HCT116 (cell line): ENCODE measurements around the gene ACER1. TPM values are rescaled to one million over a fixed set of nuclear protein-coding genes. Genes with fewer than 3 reads are reported as not detected.
"Not testable (repeated sequence)": the region's sequence is repeated elsewhere in the genome, so short reads cannot be mapped to it uniquely, and the experiment has no call there.

Experiments used
- ATAC-seq: fragments of 200-7000 bp; cut with Tn5 transposase; 2 replicates; pipeline ENCODE4 v1.9.1; 2020; ENCODE audit warnings: mild to moderate bottlenecking, moderate library complexity
- BruUV-seq: library from RNA; stranded (reverse); fragments of 400-500 nt; replicated peaks from 2 replicates; lab custom pipeline; 2021; lab: Mats Ljungman, UMichigan
- CTCF ChIA-PET: fragments of 300-600 bp; sonication (Branson Sonifier 250); formaldehyde crosslinking; loops from one replicate; lab custom pipeline; 2021; ENCODE audit warnings: antibody characterized with exemption; lab: Charles Lee
- POLR2A ChIA-PET: fragments of 300-600, 350-600 bp; sonication (Branson Sonifier 250); formaldehyde crosslinking; loops from one replicate; lab custom pipeline; 2021; ENCODE audit warnings: antibody characterized with exemption; lab: Charles Lee
- RAD21 ChIA-PET, 2 experiments: fragments of 300-600 bp; sonication (Branson Sonifier 250); formaldehyde crosslinking; loops; one replicate each; lab custom pipeline; 2023; ENCODE audit warnings: low total read pairs in 2 of 2; ENCODE audit not compliant: uncharacterized antibody in 2 of 2, unreplicated experiment in 2 of 2, low non-redundant PET in 1 of 2; lab: Charles Lee
- DNase-seq: peaks from one replicate; pipeline ENCODE4 v3.0.0-alpha.2; 2010; ENCODE audit warnings: low read depth, low spot score
- H2AFZ ChIP-seq: fragments of 200-600 bp; shearing (Covaris generic), sonication (generic); 2 replicates; pipeline ENCODE4 v1.6.1; 2017; ENCODE audit warnings: low read depth, mixed run types, mixed read lengths, antibody characterized with exemption, low read length; ENCODE audit not compliant: poor library complexity, severe bottlenecking
- H3K27ac ChIP-seq: 2 replicates; pipeline ENCODE4 v1.5.1; 2012; ENCODE audit warnings: low read depth, low read length
- H3K27me3 ChIP-seq: fragments of 200-600 bp; sonication (generic); 2 replicates; pipeline ENCODE4 v1.6.1; 2016; ENCODE audit warnings: mixed run types, low read length, mixed read lengths; ENCODE audit not compliant: insufficient read depth
- H3K36me3 ChIP-seq, 2 experiments: fragments of 200-500 bp in 1 of 2; fragments of 200-600 bp in 1 of 2; sonication (Bioruptor generic) in 1 of 2; sonication (generic) in 1 of 2; 2 replicates each; pipeline versions ENCODE4 v1.5.1 to v1.6.1; 2014 to 2016; ENCODE audit warnings: low read length in 2 of 2, inconsistent platforms in 1 of 2, mixed read lengths in 1 of 2, mixed run types in 1 of 2; ENCODE audit not compliant: insufficient read depth in 2 of 2, control insufficient read depth in 1 of 2
- H3K4me1 ChIP-seq, 2 experiments: fragments of 200-600 bp in 1 of 2; sonication (generic) in 1 of 2; 2 replicates each; pipeline versions ENCODE4 v1.5.1 to v1.6.1; 2012 to 2017; ENCODE audit warnings: low read length in 2 of 2, inconsistent platforms in 1 of 2, mild to moderate bottlenecking in 1 of 2, mixed read lengths in 1 of 2, mixed run types in 1 of 2, moderate library complexity in 1 of 2; ENCODE audit not compliant: insufficient read depth in 2 of 2, control insufficient read depth in 1 of 2
- H3K4me2 ChIP-seq: fragments of 200-600 bp; sonication (generic); 2 replicates; pipeline ENCODE4 v1.6.1; 2017; ENCODE audit warnings: mixed run types, low read length, mixed read lengths
- H3K4me3 ChIP-seq, 2 experiments: fragments of 200-600 bp in 1 of 2; sonication (generic) in 1 of 2; replicated peaks in 1 of 2; 2 replicates each; pipeline ENCODE4 v1.5.1; 2011 to 2016; ENCODE audit warnings: low read length in 2 of 2, control low read depth in 1 of 2, low read depth in 1 of 2, mild to moderate bottlenecking in 1 of 2, mixed read lengths in 1 of 2, mixed run types in 1 of 2
- H3K79me2 ChIP-seq: fragments of 200-600 bp; sonication (generic); 2 replicates; pipeline ENCODE4 v1.6.1; 2017; ENCODE audit warnings: mild to moderate bottlenecking, mixed run types, low read length, moderate library complexity, mixed read lengths; ENCODE audit not compliant: insufficient read depth
- H3K9ac ChIP-seq: fragments of 200-600 bp; sonication (generic); 2 replicates; pipeline ENCODE4 v1.6.1; 2016; ENCODE audit warnings: low read length, mixed read lengths
- H3K9me2 ChIP-seq: fragments of 200-600 bp; sonication (generic), shearing (Covaris generic); 2 replicates; pipeline ENCODE4 v1.6.1; 2017; ENCODE audit warnings: mixed run types, mild to moderate bottlenecking, moderate library complexity; ENCODE audit not compliant: insufficient read depth
- H3K9me3 ChIP-seq, 2 experiments: fragments of 200-500 bp in 1 of 2; fragments of 200-600 bp in 1 of 2; sonication (Bioruptor generic) in 1 of 2; sonication (generic) in 1 of 2; 2 replicates each; pipeline ENCODE4 v1.6.1; 2014 to 2017; ENCODE audit warnings: low read length in 2 of 2, mixed read lengths in 2 of 2, inconsistent platforms in 1 of 2, low read depth in 1 of 2, mild to moderate bottlenecking in 1 of 2, mixed run types in 1 of 2, moderate library complexity in 1 of 2; ENCODE audit not compliant: control insufficient read depth in 1 of 2, insufficient read depth in 1 of 2
- H4K20me1 ChIP-seq: fragments of 200-600 bp; sonication (generic), shearing (Covaris generic); 2 replicates; pipeline ENCODE4 v1.6.1; 2017; ENCODE audit warnings: mixed run types, mild to moderate bottlenecking, moderate library complexity; ENCODE audit not compliant: insufficient read depth
- ATF3 ChIP-seq: IDR thresholded peaks from 2 replicates; pipeline ENCODE4 v1.6.1; 2012
- EGR1 ChIP-seq: IDR thresholded peaks from 2 replicates; pipeline ENCODE4 v1.6.1; 2012; ENCODE audit warnings: low read depth
- EZH2phosphoT487 ChIP-seq: fragments of 200-600 bp; IDR thresholded peaks from 2 replicates; pipeline ENCODE4 v1.6.1; 2018; ENCODE audit warnings: antibody characterized with exemption, borderline replicate concordance
- FOSL1 ChIP-seq: IDR thresholded peaks from 2 replicates; pipeline ENCODE4 v1.6.1; 2012; ENCODE audit warnings: low read depth
- POLR2AphosphoS5 ChIP-seq: IDR thresholded peaks from 2 replicates; pipeline ENCODE4 v1.6.1; 2011; ENCODE audit warnings: mild to moderate bottlenecking, low read depth, low read length, moderate library complexity
- SP1 ChIP-seq: IDR thresholded peaks from 2 replicates; pipeline ENCODE4 v1.6.1; 2012; ENCODE audit warnings: low read depth
- TCF7L2 ChIP-seq: IDR thresholded peaks from 2 replicates; pipeline ENCODE4 v1.7.0; 2011; ENCODE audit warnings: borderline replicate concordance, inconsistent platforms; ENCODE audit not compliant: insufficient read depth, insufficient read length; ENCODE audit errors: extremely low read depth
- intact Hi-C: fragments of 100-400 bp; cut with micrococcal nuclease; formaldehyde crosslinking; loops from 2 replicates; pipeline ENCODE4 v1.10.0; 2022
- total RNA-seq: library from RNA; stranded (reverse); gene quantifications from one replicate; pipeline ENCODE4 v1.2.1, GENCODE V29; 2021; ENCODE audit not compliant: unreplicated experiment

ACER1 gene
- total RNA-seq, 1 experiment from 2014 or later: not detected

DNA sequence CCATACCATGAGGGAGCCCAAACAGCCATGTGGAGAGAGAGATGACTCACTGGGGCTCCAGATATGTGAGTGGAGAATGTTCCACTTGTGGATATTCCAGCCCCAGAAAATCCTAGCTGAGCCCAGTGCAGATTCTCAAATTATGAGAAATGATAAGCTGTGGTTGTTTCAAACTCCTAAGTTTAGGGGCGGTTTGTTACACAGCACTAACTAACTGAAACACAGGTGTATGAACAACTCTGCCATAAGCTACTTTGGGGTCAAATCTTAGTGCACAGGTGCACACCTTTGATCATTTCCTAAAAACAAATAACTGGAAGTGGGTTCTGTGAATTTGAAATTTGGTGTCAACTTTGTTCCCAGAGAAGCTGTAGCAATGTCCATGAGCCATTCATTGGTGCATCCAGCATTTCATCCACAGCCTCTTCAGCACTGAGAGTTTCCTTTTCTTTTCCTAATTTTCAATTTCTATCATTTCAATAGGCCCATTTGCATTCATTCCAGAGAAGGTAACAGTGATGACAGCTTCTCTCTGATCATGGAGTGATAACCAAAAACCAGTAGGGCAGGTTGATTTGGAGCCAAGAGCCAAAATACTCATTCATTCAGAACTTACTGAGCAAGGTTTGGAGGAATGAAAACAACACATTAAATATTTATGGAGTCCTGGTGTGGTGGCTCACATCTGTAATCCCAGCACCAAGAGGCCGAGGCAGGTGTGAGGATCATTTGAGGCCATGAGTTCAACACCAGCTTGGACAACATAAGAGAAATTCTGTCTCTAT, 19.2 kb upstream of the ACER1 start:
- Histone ChIP-seq H3K9me2 (no peaks in the 10 kb centered on the region), H3K27me3 (0 out of 2 replicates have a peak, but pooled peaks cover 4% of the 10 kb centered on the region), H3K9me3 (peaks cover 0 to 7% of the 10 kb centered on the region in 2 experiments; a peak in 1 of 4 replicates), H3K4me3 (no peak overlapping the region), H4K20me1 (no peaks in the 10 kb centered on the region), H3K4me2 (no peak overlapping the region), H3K36me3 (no peaks in the 10 kb centered on the region), H3K4me1 (no peaks in the 10 kb centered on the region; a peak in 1 of 4 replicates), H2AFZ (no peak overlapping the region), H3K9ac (no peak overlapping the region), H3K79me2 (no peaks in the 10 kb centered on the region), H3K27ac (no peak overlapping the region)
- intact Hi-C loops: loop anchor here (5.0 kb wide), 1 partner anchor 135 kb away; no protein-coding TSS in a partner anchor
- no peak for ATAC-seq
- ChIA-PET CTCF (no interaction called here), POLR2A (interaction anchor here (0.7 kb wide), 1 partner anchor 17 kb away, joined by 3 read pairs; no protein-coding TSS in a partner anchor), RAD21 (no interaction called here)
- no TSS peak for BruUV-seq
- no peak for DNase-seq
- no peak for TF ChIP-seq TCF7L2
- TF ChIP-seq, all 23 proteins: peak for 0

GRCh38 chr19:6350688-6351087, 17.3 kb upstream of the ACER1 start:
- no peak overlapping the region for H3K27ac ChIP-seq
- H3K4me3 ChIP-seq: no peak overlapping the region
- no peaks in the 10 kb centered on the region for H3K79me2 ChIP-seq
- ChIA-PET POLR2A (no interaction called here), RAD21 (no interaction called here), CTCF (no interaction called here)
- no peaks in the 10 kb centered on the region for H3K9me2 ChIP-seq
- H3K9ac ChIP-seq: no peak overlapping the region
- H3K36me3 ChIP-seq: no peaks in the 10 kb centered on the region
- TF ChIP-seq EZH2phosphoT487 (no peak), ATF3 (no peak), POLR2AphosphoS5 (no peak), FOSL1 (no peak), EGR1 (no peak), SP1 (no peak)
- intact Hi-C loops: loop anchor here (5.0 kb wide), 1 partner anchor 133 kb away; no protein-coding TSS in a partner anchor
- no peaks in the 10 kb centered on the region for H4K20me1 ChIP-seq
- 0 out of 2 replicates have a peak, but pooled peaks cover 4% of the 10 kb centered on the region for H3K27me3 ChIP-seq
- H3K9me3 ChIP-seq: peaks cover 0 to 7% of the 10 kb centered on the region in 2 experiments; a peak in 1 of 4 replicates
- no peaks in the 10 kb centered on the region for H3K4me1 ChIP-seq
- BruUV-seq: no TSS peak
- H2AFZ ChIP-seq: no peak overlapping the region
- H3K4me2 ChIP-seq: no peak overlapping the region
- DNase-seq (no peak), ATAC-seq (no peak)

- H3K4me3 ChIP-seq, BruUV-seq, H4K20me1 ChIP-seq, DNase-seq, intact Hi-C loops, H2AFZ ChIP-seq, H3K4me2 ChIP-seq, RAD21 ChIA-PET, ATAC-seq, H3K36me3 ChIP-seq, H3K79me2 ChIP-seq, H3K4me1 ChIP-seq, H3K27ac ChIP-seq, H3K9me3 ChIP-seq, H3K27me3 ChIP-seq, H3K9me2 ChIP-seq, POLR2A ChIA-PET, H3K9ac ChIP-seq, CTCF ChIA-PET: not testable (repeated sequence)
Observed at GRCh38 chr19:6349271-6349670, 15.9 kb upstream of the ACER1 start.
